Calu3 (cell line): ENCODE measurements around the gene CASK. TPM values are rescaled to one million over a fixed set of nuclear protein-coding genes. Genes with fewer than 3 reads are reported as not detected.

Experiments
- BruUV-seq: library from RNA; stranded (reverse); fragments of 400-500 nt; replicated peaks from 2 replicates; lab custom pipeline; 2021; lab: Mats Ljungman, UMichigan
- CTCF ChIA-PET: fragments of 300-600 bp; sonication (Branson Sonifier 250); formaldehyde crosslinking; loops from one replicate; lab custom pipeline; 2022; ENCODE audit warnings: antibody characterized with exemption; lab: Charles Lee
- DNase-seq: peaks from one replicate; pipeline ENCODE4 v3.0.0; 2022
- H3K27ac Mint-ChIP-seq: one replicate; pipeline ENCODE4 v1.8.0; 2022; ENCODE audit warnings: mixed read lengths; ENCODE audit not compliant: unreplicated experiment
- H3K27me3 Mint-ChIP-seq: one replicate; pipeline ENCODE4 v1.8.0; 2022; ENCODE audit warnings: mixed read lengths; ENCODE audit not compliant: unreplicated experiment
- H3K36me3 Mint-ChIP-seq: one replicate; pipeline ENCODE4 v1.8.0; 2022; ENCODE audit warnings: mild to moderate bottlenecking, moderate library complexity, mixed read lengths; ENCODE audit not compliant: insufficient read depth, unreplicated experiment
- H3K4me1 Mint-ChIP-seq: one replicate; pipeline ENCODE4 v1.8.0; 2022; ENCODE audit warnings: mild to moderate bottlenecking, low read depth, mixed read lengths; ENCODE audit not compliant: unreplicated experiment
- H3K4me3 Mint-ChIP-seq: one replicate; pipeline ENCODE4 v1.8.0; 2022; ENCODE audit warnings: mild to moderate bottlenecking, low read depth, moderate library complexity, mixed read lengths; ENCODE audit not compliant: unreplicated experiment
- H3K9me3 Mint-ChIP-seq: one replicate; pipeline ENCODE4 v1.8.0; 2022; ENCODE audit warnings: low read depth, mixed read lengths; ENCODE audit not compliant: unreplicated experiment
- intact Hi-C: fragments of 100-400 bp; cut with micrococcal nuclease; formaldehyde crosslinking; loops from one replicate; pipeline ENCODE4 v1.10.0; 2022; ENCODE audit not compliant: unreplicated experiment
- total RNA-seq: library from RNA; stranded (reverse); gene quantifications from 2 replicates; pipeline ENCODE4 v1.2.3, GENCODE V29; 2022
- TF ChIP-seq, protein P1 (sequence below): fragments of 200-600 bp; IDR thresholded peaks from one replicate; pipeline ENCODE4 v1.8.0; 2022; ENCODE audit warnings: antibody characterized with exemption; ENCODE audit not compliant: unreplicated experiment

Gene CASK
- total RNA-seq, 1 experiment from 2014 or later: 157 TPM

DNA sequence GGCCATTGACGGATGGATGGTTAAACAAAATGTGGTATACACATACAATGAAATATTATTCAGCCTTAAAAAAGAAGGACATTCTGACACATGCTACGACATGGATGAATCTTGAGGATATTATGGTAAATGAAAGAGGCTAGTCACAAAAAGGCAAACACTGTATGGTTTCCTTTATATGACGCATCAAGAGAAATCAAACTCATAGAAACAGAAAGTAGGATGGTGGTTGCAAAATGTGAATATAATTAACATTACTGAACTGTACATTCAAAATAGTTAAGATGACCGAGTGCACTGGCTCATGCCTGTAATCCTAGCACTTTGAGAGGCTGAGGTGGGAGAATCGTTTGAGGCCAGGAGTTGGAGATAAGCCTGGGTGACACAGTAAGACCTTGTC, 9.5 kb upstream of the CASK start:
- H3K27ac Mint-ChIP-seq: no peak overlapping the region
- H3K9me3 Mint-ChIP-seq: no peaks in the 10 kb centered on the region
- H3K4me3 Mint-ChIP-seq: no peak overlapping the region
- intact Hi-C loops: no loop called here
- no peaks in the 10 kb centered on the region for H3K27me3 Mint-ChIP-seq
- CTCF ChIA-PET: no interaction called here
- TF ChIP-seq, protein P1, sequence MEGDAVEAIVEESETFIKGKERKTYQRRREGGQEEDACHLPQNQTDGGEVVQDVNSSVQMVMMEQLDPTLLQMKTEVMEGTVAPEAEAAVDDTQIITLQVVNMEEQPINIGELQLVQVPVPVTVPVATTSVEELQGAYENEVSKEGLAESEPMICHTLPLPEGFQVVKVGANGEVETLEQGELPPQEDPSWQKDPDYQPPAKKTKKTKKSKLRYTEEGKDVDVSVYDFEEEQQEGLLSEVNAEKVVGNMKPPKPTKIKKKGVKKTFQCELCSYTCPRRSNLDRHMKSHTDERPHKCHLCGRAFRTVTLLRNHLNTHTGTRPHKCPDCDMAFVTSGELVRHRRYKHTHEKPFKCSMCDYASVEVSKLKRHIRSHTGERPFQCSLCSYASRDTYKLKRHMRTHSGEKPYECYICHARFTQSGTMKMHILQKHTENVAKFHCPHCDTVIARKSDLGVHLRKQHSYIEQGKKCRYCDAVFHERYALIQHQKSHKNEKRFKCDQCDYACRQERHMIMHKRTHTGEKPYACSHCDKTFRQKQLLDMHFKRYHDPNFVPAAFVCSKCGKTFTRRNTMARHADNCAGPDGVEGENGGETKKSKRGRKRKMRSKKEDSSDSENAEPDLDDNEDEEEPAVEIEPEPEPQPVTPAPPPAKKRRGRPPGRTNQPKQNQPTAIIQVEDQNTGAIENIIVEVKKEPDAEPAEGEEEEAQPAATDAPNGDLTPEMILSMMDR: no peak
- no TSS peak for BruUV-seq
- no peaks in the 10 kb centered on the region for H3K36me3 Mint-ChIP-seq
- no peak for DNase-seq
- H3K4me1 Mint-ChIP-seq: no peaks in the 10 kb centered on the region

DNA sequence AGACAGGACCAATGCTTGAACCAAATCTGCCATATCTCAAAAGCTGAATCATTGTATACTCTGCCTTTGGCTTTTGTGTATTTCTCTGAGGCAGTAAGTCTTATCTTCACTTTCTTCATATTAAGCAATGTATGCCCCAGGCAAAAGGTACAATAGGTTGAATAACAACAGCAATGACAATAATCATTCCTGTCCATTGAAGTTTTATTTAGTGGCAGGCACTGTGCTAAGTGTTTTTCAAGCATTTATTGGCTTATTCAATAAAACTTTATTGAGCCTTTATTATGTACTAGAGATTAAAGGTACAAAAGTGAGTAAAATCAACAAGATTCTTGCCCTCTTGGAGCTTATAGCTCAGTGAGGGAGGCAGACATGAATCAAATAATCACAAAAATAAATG, 8.2 kb upstream of the CASK start:
- Mint-ChIP-seq H3K27me3 (no peaks in the 10 kb centered on the region), H3K4me3 (no peak overlapping the region), H3K4me1 (no peaks in the 10 kb centered on the region), H3K9me3 (no peaks in the 10 kb centered on the region), H3K36me3 (no peaks in the 10 kb centered on the region), H3K27ac (no peak overlapping the region)
- CTCF ChIA-PET: no interaction called here
- DNase-seq: no peak
- TF ChIP-seq, protein P1: no peak
- intact Hi-C loops: no loop called here
- no TSS peak for BruUV-seq

DNA sequence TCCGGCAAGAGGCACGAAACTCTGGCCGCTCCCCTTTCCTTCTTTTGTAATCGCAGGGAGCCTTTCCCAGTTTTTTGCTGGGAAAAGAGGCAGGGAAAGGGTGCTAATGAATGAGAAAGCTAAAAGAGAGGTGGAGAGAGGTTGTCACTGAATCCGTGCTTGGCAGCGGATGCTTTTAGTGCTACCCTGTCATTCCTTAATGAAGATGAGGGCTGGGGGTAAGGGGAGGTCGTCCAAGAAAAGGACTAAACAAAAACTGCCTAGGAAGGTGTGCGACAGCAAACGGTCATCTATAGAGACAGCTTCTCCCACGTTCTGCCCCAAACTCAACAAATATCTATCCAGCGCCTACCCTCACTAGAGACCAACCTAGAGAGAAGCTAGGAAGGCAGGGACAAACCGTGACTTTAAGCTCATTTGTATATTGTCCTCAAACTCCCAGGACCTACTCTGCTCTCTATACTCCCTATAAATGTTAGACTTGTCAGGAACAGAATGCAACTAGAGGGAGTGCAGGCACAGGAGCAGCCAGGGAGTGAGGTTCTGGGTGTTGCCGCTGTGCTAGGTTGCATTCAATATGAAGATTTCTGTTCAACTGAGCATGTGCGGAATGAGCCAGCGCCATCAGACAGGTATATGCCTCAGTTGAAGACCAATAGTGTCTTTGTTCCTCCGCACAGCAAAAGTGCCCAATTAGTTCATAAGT, 777 bp upstream of the CASK start:
- no peaks in the 10 kb centered on the region for H3K9me3 Mint-ChIP-seq
- DNase-seq: peak; percentile 28
- intact Hi-C loops: no loop called here
- no peaks in the 10 kb centered on the region for H3K27me3 Mint-ChIP-seq
- peaks cover 29% of the 10 kb centered on the region for H3K36me3 Mint-ChIP-seq
- TF ChIP-seq, protein P1: no peak
- peak overlapping the region; percentile 91 for H3K4me3 Mint-ChIP-seq
- CTCF ChIA-PET: interaction anchor here (1.2 kb wide), 1 partner anchor 19 kb away, joined by 3 read pairs; no protein-coding TSS in a partner anchor
- BruUV-seq: TSS peak; percentile 39
- H3K27ac Mint-ChIP-seq: peak overlapping the region; percentile 64
- H3K4me1 Mint-ChIP-seq: no peaks in the 10 kb centered on the region

DNA sequence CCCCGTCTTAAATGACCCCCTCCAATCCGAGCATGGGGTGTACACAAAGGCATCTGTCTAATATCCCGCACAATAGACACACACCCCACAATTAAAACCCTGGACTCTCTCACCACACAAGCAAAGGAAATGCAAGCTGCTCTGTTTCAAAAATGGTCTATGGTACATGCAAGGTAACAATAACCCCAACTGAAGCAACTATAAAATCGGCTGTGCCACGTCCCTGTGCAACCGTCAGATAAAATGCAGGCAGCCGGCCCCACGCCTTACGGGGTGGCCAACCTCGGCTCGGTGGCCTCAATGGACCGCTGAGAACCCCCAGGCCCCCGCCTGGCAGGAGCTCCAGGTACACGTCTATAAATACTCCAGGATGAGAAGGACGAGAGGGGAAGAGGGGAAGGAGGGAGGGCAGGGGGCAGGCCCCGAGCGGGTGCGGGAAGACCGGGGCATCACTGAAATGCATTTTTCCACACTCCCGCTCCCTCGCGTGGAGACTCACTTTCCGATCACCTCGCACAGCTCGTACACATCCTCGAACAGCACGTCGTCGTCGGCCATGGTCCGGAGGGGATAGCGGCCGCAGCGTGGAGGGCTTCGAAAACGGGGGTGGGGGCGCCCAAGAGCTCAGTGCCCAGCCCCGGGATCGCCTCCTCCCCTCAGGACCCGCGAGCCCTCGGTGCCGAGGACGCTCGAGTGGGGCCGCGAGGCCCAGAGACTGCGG, 763 bp downstream of the CASK start:
- TF ChIP-seq, protein P1: no peak
- Mint-ChIP-seq H3K27ac (peak overlapping the region; percentile 81), H3K36me3 (peaks cover 29% of the 10 kb centered on the region), H3K27me3 (no peaks in the 10 kb centered on the region), H3K4me1 (peaks cover 6% of the 10 kb centered on the region), H3K4me3 (peak overlapping the region; percentile 91), H3K9me3 (no peaks in the 10 kb centered on the region)
- intact Hi-C loops: loop anchor here (1.0 kb wide), 1 partner anchor 368 kb away; no protein-coding TSS in a partner anchor
- BruUV-seq: no TSS peak
- peak; percentile 40 for DNase-seq
- CTCF ChIA-PET: no interaction called here
